K562 (cell line): ENCODE measurements around the gene CDK14. TPM values are rescaled to one million over a fixed set of nuclear protein-coding genes. Genes with fewer than 3 reads are reported as not detected.

ENCODE experiments used
- ATAC-seq: fragments of 200-7000 bp; cut with Tn5 transposase; 3 replicates; pipeline ENCODE4 v1.9.1; 2020; ENCODE audit warnings: moderate library complexity
- BruUV-seq: library from RNA; stranded (reverse); fragments of 400-500 nt; replicated peaks from 2 replicates; lab custom pipeline; 2021; lab: Mats Ljungman, UMichigan
- CTCF ChIA-PET: fragments of 300-600 bp; formaldehyde crosslinking; extraction: SDS; loops from one replicate; lab custom pipeline; 2021; ENCODE audit warnings: low intra/inter-chr PET ratio; lab: Yijun Ruan, JAX
- POLR2A ChIA-PET: fragments of 300-600, 350-650 bp; sonication (Branson Sonifier 250); formaldehyde crosslinking; extraction: SDS; loops from one replicate; lab custom pipeline; 2021; ENCODE audit warnings: antibody characterized with exemption, inconsistent platforms; lab: Yijun Ruan, JAX
- DNase-seq, 4 experiments: peaks; one replicate each; pipeline versions ENCODE4 v3.0.0 to v3.0.0-alpha.2; 2011 to 2018; ENCODE audit warnings: low spot score in 3 of 4, mixed read lengths in 3 of 4; ENCODE audit errors: extremely low read depth in 1 of 4
- FAIRE-seq: peaks from 2 replicates; lab custom pipeline; 2011; peaks lifted over from hg19 to GRCh38; lab: Jason Lieb, UNC
- H2AFZ ChIP-seq: 2 replicates; pipeline ENCODE4 v1.6.0; 2011; ENCODE audit warnings: low read depth, low read length, control low read depth, inconsistent platforms
- H3K27ac ChIP-seq: fragments of 200-600 bp; 3 replicates; pipeline ENCODE4 v1.8.0; 2011; ENCODE audit warnings: low read depth, mild to moderate bottlenecking, control low read depth, inconsistent platforms, low read length, moderate library complexity, mixed read lengths; ENCODE audit errors: extremely low read depth
- H3K27me3 ChIP-seq, 2 experiments: fragments of 300-600 bp in 1 of 2; 2 replicates in 1 of 2; 3 replicates in 1 of 2; pipeline versions ENCODE4 v1.6.0 to v1.8.0; 2011; ENCODE audit warnings: inconsistent platforms in 2 of 2, low read length in 2 of 2, mild to moderate bottlenecking in 1 of 2, mixed read lengths in 1 of 2, moderate library complexity in 1 of 2; ENCODE audit not compliant: control insufficient read depth in 2 of 2, insufficient read depth in 2 of 2
- H3K36me3 ChIP-seq: fragments of 300-600 bp; 3 replicates; pipeline ENCODE4 v1.8.0; 2011; ENCODE audit warnings: mild to moderate bottlenecking, low read length, inconsistent platforms; ENCODE audit not compliant: control insufficient read depth, insufficient read depth
- H3K4me1 ChIP-seq, 2 experiments: fragments of 200-600 bp in 1 of 2; replicated peaks in 1 of 2; 2 replicates in 1 of 2; 3 replicates in 1 of 2; pipeline versions ENCODE4 v1.5.1 to v1.8.0; 2011; ENCODE audit warnings: inconsistent platforms in 2 of 2, low read length in 2 of 2, mild to moderate bottlenecking in 1 of 2, mixed read lengths in 1 of 2, moderate library complexity in 1 of 2; ENCODE audit not compliant: control insufficient read depth in 2 of 2, insufficient read depth in 2 of 2
- H3K4me2 ChIP-seq: 2 replicates; pipeline ENCODE4 v1.6.1; 2011; ENCODE audit warnings: low read length, control low read depth, inconsistent platforms, mixed read lengths; ENCODE audit not compliant: insufficient read depth
- H3K4me3 ChIP-seq: fragments of 200-600 bp; sonication (generic), shearing (Covaris generic); 2 replicates; pipeline ENCODE4 v1.5.1; 2016; ENCODE audit warnings: control low read depth, inconsistent platforms
- H3K79me2 ChIP-seq: fragments of 200-600 bp; 3 replicates; pipeline ENCODE4 v1.8.0; 2011; ENCODE audit warnings: low read length, inconsistent platforms; ENCODE audit not compliant: control insufficient read depth, insufficient read depth
- H3K9ac ChIP-seq, 2 experiments: 2 replicates each; pipeline versions ENCODE4 v1.6.0 to v1.6.1; 2011; ENCODE audit warnings: low read depth in 2 of 2, low read length in 2 of 2, control low read depth in 1 of 2, inconsistent platforms in 1 of 2, mild to moderate bottlenecking in 1 of 2, mixed read lengths in 1 of 2; ENCODE audit not compliant: insufficient read depth in 1 of 2
- H3K9me1 ChIP-seq: one replicate; pipeline ENCODE4 v1.6.0; 2011; ENCODE audit warnings: inconsistent platforms, mild to moderate bottlenecking, low read length, moderate library complexity; ENCODE audit not compliant: control insufficient read depth, insufficient read depth
- H3K9me3 ChIP-seq: replicated peaks from 2 replicates; pipeline ENCODE4 v1.5.1; 2011; ENCODE audit warnings: low read depth, low read length, inconsistent platforms; ENCODE audit not compliant: control insufficient read depth, insufficient read depth
- H4K20me1 ChIP-seq: replicated peaks from 2 replicates; pipeline ENCODE4 v1.6.1; 2011; ENCODE audit warnings: low read length, inconsistent platforms, mixed read lengths; ENCODE audit not compliant: control insufficient read depth, insufficient read depth
- BRF1 ChIP-seq: IDR thresholded peaks from 3 replicates; pipeline ENCODE4 v1.6.1; 2011; ENCODE audit warnings: borderline replicate concordance, mild to moderate bottlenecking; ENCODE audit not compliant: insufficient read length; ENCODE audit errors: extremely low read depth
- CREM ChIP-seq: IDR thresholded peaks from 2 replicates; pipeline ENCODE4 v1.6.1; 2014; ENCODE audit warnings: antibody characterized with exemption, low read depth
- E2F8 ChIP-seq: fragments of 450-650 bp; IDR thresholded peaks from 2 replicates; pipeline ENCODE4 v1.7.1; 2018; ENCODE audit warnings: mild to moderate bottlenecking, low read depth; ENCODE audit not compliant: partially characterized antibody
- ELF4 ChIP-seq: fragments of 450-650 bp; formaldehyde crosslinking; IDR thresholded peaks from 2 replicates; pipeline ENCODE4 v1.4.0; 2022; ENCODE audit warnings: missing genetic modification characterization
- HMG20B ChIP-seq: fragments of 250-450 bp; sonication (Bioruptor Pico); IDR thresholded peaks from 2 replicates; pipeline ENCODE4 v1.5.0; 2021; ENCODE audit warnings: mild to moderate bottlenecking
- NR0B1 ChIP-seq: fragments of 450-650 bp; IDR thresholded peaks from one replicate; pipeline ENCODE4 v1.6.1; 2018; ENCODE audit warnings: mild to moderate bottlenecking, moderate library complexity; ENCODE audit not compliant: partially characterized antibody
- RBM17 ChIP-seq: fragments of 200-400 bp; formaldehyde crosslinking; IDR thresholded peaks from 2 replicates; pipeline ENCODE4 v1.6.1; 2017; ENCODE audit warnings: low read depth, mild to moderate bottlenecking, low read length, borderline replicate concordance
- SIN3A ChIP-seq, 2 experiments: fragments of 150-350 bp in 1 of 2; IDR thresholded peaks; 2 replicates each; pipeline ENCODE4 v1.6.1; 2011 to 2016; ENCODE audit warnings: borderline replicate concordance in 2 of 2, low read depth in 2 of 2, low read length in 2 of 2, mild to moderate bottlenecking in 2 of 2, moderate library complexity in 2 of 2; ENCODE audit not compliant: control insufficient read depth in 1 of 2
- THRB ChIP-seq: fragments of 450-650 bp; formaldehyde crosslinking; conservative IDR thresholded peaks from 2 replicates; pipeline ENCODE4 v1.4.0; 2022; ENCODE audit warnings: mild to moderate bottlenecking, missing genetic modification characterization
- ZNF592 ChIP-seq: fragments of 450-650 bp; IDR thresholded peaks from 2 replicates; pipeline ENCODE4 v1.6.1; 2017; ENCODE audit warnings: antibody characterized with exemption, mild to moderate bottlenecking
- ZNF766 ChIP-seq: fragments of 200-800 bp; sonication (Bioruptor generic); conservative IDR thresholded peaks from 2 replicates; pipeline ENCODE4 v1.6.1; 2016; ENCODE audit warnings: missing genetic modification characterization, missing compliant biosample characterization
- WGBS: fragments of 100-300 bp; shearing (Covaris generic); methylation state at CpG from one replicate; pipeline ENCODE4 v1.1.6; 2016; ENCODE audit warnings: low coverage, mixed read lengths; ENCODE audit not compliant: insufficient coverage; ENCODE audit errors: missing lambda C conversion rate; 5-methylcytosine and 5-hydroxymethylcytosine counted together
- in situ Hi-C: fragments of 300-500 bp; cut with MboI; formaldehyde crosslinking; loops from 4 replicates; pipeline ENCODE4 v1.15.0; 2018; ENCODE audit warnings: inconsistent platforms, mixed read lengths
- intact Hi-C: fragments of 100-400 bp; cut with micrococcal nuclease; formaldehyde crosslinking; loops from 2 replicates; pipeline ENCODE4 v1.14.2; 2022
- polyA plus RNA-seq, 8 experiments: library from polyadenylated mRNA; depleted of rRNA in 4 of 8; stranded (reverse) in 5 of 8; unstranded in 3 of 8; fragments of >200 nt; fragmentation: Nextera tagmentation in 2 of 8; fragmentation: Illumina TruSeq in 1 of 8; extraction: Ambion mirVana in 2 of 8; extraction: Trizol in 1 of 8; gene quantifications; 2 replicates each; pipeline versions ENCODE4 v1.2.1 to v1.2.3, GENCODE V29; 2011 to 2014; ENCODE audit warnings: inconsistent platforms in 1 of 8, missing spikeins in 1 of 8
- total RNA-seq, 7 experiments: library from RNA; depleted of rRNA in 6 of 7; stranded (reverse); fragments of >200 nt in 6 of 7; fragmentation: Illumina TruSeq in 2 of 7; extraction: Trizol in 2 of 7; gene quantifications; 2 replicates each; pipeline versions ENCODE4 v1.2.1 to v1.2.3, GENCODE V29; 2011 to 2021; ENCODE audit warnings: low replicate concordance in 1 of 7

Gene CDK14
- total and polyA plus RNA-seq, 9 of the 15 experiments (the other 6 are each of a cell fraction or from before 2014, with no cell fraction given), result 0.03 to 0.91 (median 0.16) TPM

GRCh38 chr7:90655566-90655965 is 59.4 kb downstream of the CDK14 start:
- TF ChIP-seq NR0B1 (no peak), ZNF766 (CRISPR knock-in tag) (no peak), HMG20B (CRISPR knock-in tag) (no peak), RBM17 (no peak), SIN3A (IDR thresholded peaks at IDR 0.05; ENCODE audit: borderline replicate concordance in 2 of 2, control insufficient read depth in 1 of 2, low read depth in 2 of 2, low read length in 2 of 2) (no peak), CREM (no peak), THRB (CRISPR knock-in tag) (no peak), BRF1 (no peak), ELF4 (CRISPR knock-in tag) (no peak), E2F8 (no peak), ZNF592 (no peak)
- no peak overlapping the region for H2AFZ ChIP-seq
- H3K79me2 ChIP-seq, result no peaks in the 10 kb centered on the region
- BruUV-seq, result no TSS peak
- no peak overlapping the region for H3K4me2 ChIP-seq
- intact Hi-C loops (no loop called here), in situ Hi-C loops (no loop called here)
- CTCF ChIA-PET, result no interaction called here
- POLR2A ChIA-PET, result no interaction called here
- H3K27ac ChIP-seq, result no peak overlapping the region
- ATAC-seq (no peak), DNase-seq (no peak), FAIRE-seq (no peak)
- no peaks in the 10 kb centered on the region for H3K27me3 ChIP-seq
- H3K4me3 ChIP-seq, result no peak overlapping the region
- H3K9me3 ChIP-seq, result no peaks in the 10 kb centered on the region
- WGBS, result 0% methylated on average over 2 of the region's 2 CpGs
- no peak overlapping the region for H3K9ac ChIP-seq
- no peaks in the 10 kb centered on the region for H4K20me1 ChIP-seq
- no peaks in the 10 kb centered on the region for H3K36me3 ChIP-seq
- no peaks in the 10 kb centered on the region for H3K4me1 ChIP-seq
- no peaks in the 10 kb centered on the region for H3K9me1 ChIP-seq
